GM23338 (cell line): ENCODE results near the gene ZNF217. TPM values are rescaled to one million over a fixed set of nuclear protein-coding genes. Genes with fewer than 3 reads are reported as not detected.

Experiments used
- ATAC-seq: fragments of 200-7000 bp; cut with Tn5 transposase; 3 replicates; pipeline ENCODE4 v1.9.1; 2020
- DNase-seq: peaks from one replicate; pipeline ENCODE4 v3.0.0-alpha.2; 2015; ENCODE audit warnings: low spot score
- H2AFZ ChIP-seq: fragments of 200-600 bp; sonication (generic); 2 replicates; pipeline ENCODE4 v1.8.0; 2016; ENCODE audit warnings: antibody characterized with exemption, mild to moderate bottlenecking, moderate library complexity
- H3F3A ChIP-seq: fragments of 200-600 bp; sonication (generic); replicated peaks from 2 replicates; pipeline ENCODE4 v1.8.0; 2017; ENCODE audit warnings: antibody characterized with exemption, mixed run types, low read depth
- H3K27ac ChIP-seq: fragments of 200-600 bp; sonication (generic); 2 replicates; pipeline ENCODE4 v1.6.1; 2016; ENCODE audit warnings: low read depth
- H3K27me3 ChIP-seq: fragments of 200-600 bp; sonication (generic); 2 replicates; pipeline ENCODE4 v1.8.0; 2016; ENCODE audit warnings: mild to moderate bottlenecking, mixed run types, moderate library complexity; ENCODE audit not compliant: insufficient read depth
- H3K36me3 ChIP-seq: fragments of 200-600 bp; sonication (generic); 2 replicates; pipeline ENCODE4 v1.8.0; 2016; ENCODE audit warnings: mild to moderate bottlenecking; ENCODE audit not compliant: insufficient read depth
- H3K4me1 ChIP-seq: fragments of 200-600 bp; sonication (generic); 2 replicates; pipeline ENCODE4 v1.8.0; 2016; ENCODE audit warnings: mild to moderate bottlenecking, moderate library complexity; ENCODE audit not compliant: insufficient read depth
- H3K4me2 ChIP-seq: fragments of 200-600 bp; sonication (generic); 2 replicates; pipeline ENCODE4 v1.7.1; 2017; ENCODE audit warnings: mixed run types
- H3K4me3 ChIP-seq: fragments of 200-600 bp; sonication (generic); 2 replicates; pipeline ENCODE4 v1.6.1; 2016; ENCODE audit warnings: mixed run types
- H3K79me2 ChIP-seq: fragments of 200-600 bp; sonication (generic); replicated peaks from 2 replicates; pipeline ENCODE4 v1.8.0; 2017; ENCODE audit warnings: mild to moderate bottlenecking; ENCODE audit not compliant: insufficient read depth
- H3K9me2 ChIP-seq: fragments of 200-600 bp; sonication (generic); 2 replicates; pipeline ENCODE4 v1.8.0; 2017; ENCODE audit not compliant: insufficient read depth
- H4K20me1 ChIP-seq: fragments of 200-600 bp; sonication (generic); replicated peaks from 2 replicates; pipeline ENCODE4 v1.8.0; 2017; ENCODE audit warnings: mild to moderate bottlenecking; ENCODE audit not compliant: insufficient read depth
- H3K27ac Mint-ChIP-seq: 2 replicates; pipeline ENCODE4 v1.8.0; 2020; ENCODE audit warnings: inconsistent platforms, mild to moderate bottlenecking, moderate library complexity, mixed read lengths
- H3K27me3 Mint-ChIP-seq: 3 replicates; pipeline ENCODE4 v1.8.0; 2022; ENCODE audit warnings: low read depth, mild to moderate bottlenecking, moderate library complexity, mixed read lengths, inconsistent platforms; ENCODE audit not compliant: insufficient read depth, poor library complexity
- H3K36me3 Mint-ChIP-seq: 3 replicates; pipeline ENCODE4 v1.8.0; 2021; ENCODE audit warnings: low read depth, mild to moderate bottlenecking, inconsistent platforms, moderate library complexity, mixed read lengths
- H3K4me1 Mint-ChIP-seq: 3 replicates; pipeline ENCODE4 v1.8.0; 2020; ENCODE audit warnings: mild to moderate bottlenecking, inconsistent platforms, mixed read lengths
- H3K4me3 Mint-ChIP-seq: 3 replicates; pipeline ENCODE4 v1.8.0; 2021; ENCODE audit warnings: moderate library complexity, mild to moderate bottlenecking, inconsistent platforms, mixed read lengths
- H3K9me3 Mint-ChIP-seq: 3 replicates; pipeline ENCODE4 v1.8.0; 2020; ENCODE audit warnings: moderate library complexity, mild to moderate bottlenecking, inconsistent platforms, mixed read lengths
- CREB1 ChIP-seq: fragments of 250-450 bp; sonication (Bioruptor Pico); IDR thresholded peaks from 2 replicates; pipeline ENCODE4 v1.5.0; 2020; ENCODE audit warnings: low read depth, mild to moderate bottlenecking, moderate library complexity
- EZH2phosphoT487 ChIP-seq: fragments of 200-600 bp; sonication (generic); IDR thresholded peaks from one replicate; pipeline ENCODE4 v1.8.1; 2018; ENCODE audit warnings: antibody characterized with exemption; ENCODE audit not compliant: unreplicated experiment
- NANOG ChIP-seq: IDR thresholded peaks from 2 replicates; pipeline ENCODE4 v1.6.1; 2016; ENCODE audit warnings: antibody characterized with exemption, borderline replicate concordance
- POLR2AphosphoS5 ChIP-seq: IDR thresholded peaks from 2 replicates; pipeline ENCODE4 v1.6.1; 2016; ENCODE audit warnings: antibody characterized with exemption, low read depth
- ZNF114 ChIP-seq: fragments of 250-450 bp; sonication (Bioruptor Pico); IDR thresholded peaks from 2 replicates; pipeline ENCODE4 v1.5.0; 2020; ENCODE audit warnings: mild to moderate bottlenecking, moderate library complexity
- ZNF331 ChIP-seq: fragments of 250-450 bp; sonication (Bioruptor Pico); IDR thresholded peaks from 2 replicates; pipeline ENCODE4 v1.5.0; 2020; ENCODE audit warnings: low read depth, mild to moderate bottlenecking, moderate library complexity
- polyA plus RNA-seq: library from polyadenylated mRNA; unstranded; fragments of >200 nt; fragmentation: Nextera tagmentation; extraction: Ambion mirVana; gene quantifications from 2 replicates; pipeline ENCODE4 v1.2.1, GENCODE V29; 2016
- total RNA-seq: library from RNA; depleted of rRNA; stranded (reverse); fragments of >200 nt; shearing (Covaris generic); gene quantifications from 2 replicates; pipeline ENCODE4 v1.2.3, GENCODE V29; 2014
- TF ChIP-seq, protein P1 (sequence below), 2 experiments: fragments of 200-600 bp in 1 of 2; sonication (generic) in 1 of 2; conservative IDR thresholded peaks; 2 replicates each; pipeline versions ENCODE4 v1.5.1 to v1.6.1; 2016 to 2017; ENCODE audit warnings: antibody characterized with exemption in 2 of 2, low read depth in 2 of 2, mild to moderate bottlenecking in 2 of 2, moderate library complexity in 1 of 2
- TF ChIP-seq, protein P2 (sequence below): IDR thresholded peaks from one replicate; pipeline ENCODE4 v1.6.1; 2018; ENCODE audit warnings: antibody characterized with exemption; ENCODE audit not compliant: unreplicated experiment
- TF ChIP-seq, protein P3 (sequence below): fragments of 250-450 bp; sonication (Bioruptor Pico); IDR thresholded peaks from 2 replicates; pipeline ENCODE4 v1.5.0; 2020; ENCODE audit warnings: mild to moderate bottlenecking, moderate library complexity

Gene ZNF217
- total and polyA plus RNA-seq, 2 experiments from 2014 or later, result 32.8 to 78.0 TPM

- Histone ChIP-seq H3K4me3 (no peak overlapping the region), H3K27me3 (no peaks in the 10 kb centered on the region), H4K20me1 (no peaks in the 10 kb centered on the region), H2AFZ (no peak overlapping the region), H3K4me2 (no peak overlapping the region), H3K4me1 (no peaks in the 10 kb centered on the region), H3F3A (0 out of 2 replicates have a peak, but pooled peaks cover 6% of the 10 kb centered on the region), H3K9me2 (no peaks in the 10 kb centered on the region), H3K27ac (no peak overlapping the region), H3K79me2 (no peaks in the 10 kb centered on the region), H3K36me3 (no peaks in the 10 kb centered on the region)
- Mint-ChIP-seq H3K36me3 (peaks cover 6% of the 10 kb centered on the region; the same call in 1 of the 3 replicates), H3K9me3 (no peaks in the 10 kb centered on the region; the same call in 2 of the 3 replicates), H3K27me3 (peaks cover 10% of the 10 kb centered on the region), H3K27ac (peak overlapping the region; percentile 63; the same call in 1 of the 2 replicates), H3K4me3 (no peak overlapping the region), H3K4me1 (no peaks in the 10 kb centered on the region)
- no peak for ATAC-seq
- TF ChIP-seq CREB1 (CRISPR knock-in tag) (no peak), POLR2AphosphoS5 (no peak), ZNF114 (CRISPR knock-in tag) (no peak), NANOG (no peak), ZNF331 (CRISPR knock-in tag) (no peak), EZH2phosphoT487 (no peak)
- TF ChIP-seq, protein P1, sequence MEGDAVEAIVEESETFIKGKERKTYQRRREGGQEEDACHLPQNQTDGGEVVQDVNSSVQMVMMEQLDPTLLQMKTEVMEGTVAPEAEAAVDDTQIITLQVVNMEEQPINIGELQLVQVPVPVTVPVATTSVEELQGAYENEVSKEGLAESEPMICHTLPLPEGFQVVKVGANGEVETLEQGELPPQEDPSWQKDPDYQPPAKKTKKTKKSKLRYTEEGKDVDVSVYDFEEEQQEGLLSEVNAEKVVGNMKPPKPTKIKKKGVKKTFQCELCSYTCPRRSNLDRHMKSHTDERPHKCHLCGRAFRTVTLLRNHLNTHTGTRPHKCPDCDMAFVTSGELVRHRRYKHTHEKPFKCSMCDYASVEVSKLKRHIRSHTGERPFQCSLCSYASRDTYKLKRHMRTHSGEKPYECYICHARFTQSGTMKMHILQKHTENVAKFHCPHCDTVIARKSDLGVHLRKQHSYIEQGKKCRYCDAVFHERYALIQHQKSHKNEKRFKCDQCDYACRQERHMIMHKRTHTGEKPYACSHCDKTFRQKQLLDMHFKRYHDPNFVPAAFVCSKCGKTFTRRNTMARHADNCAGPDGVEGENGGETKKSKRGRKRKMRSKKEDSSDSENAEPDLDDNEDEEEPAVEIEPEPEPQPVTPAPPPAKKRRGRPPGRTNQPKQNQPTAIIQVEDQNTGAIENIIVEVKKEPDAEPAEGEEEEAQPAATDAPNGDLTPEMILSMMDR (conservative IDR thresholded peaks at IDR 0.05; ENCODE audit: low read depth in 2 of 2), result no peak
- TF ChIP-seq, protein P2, sequence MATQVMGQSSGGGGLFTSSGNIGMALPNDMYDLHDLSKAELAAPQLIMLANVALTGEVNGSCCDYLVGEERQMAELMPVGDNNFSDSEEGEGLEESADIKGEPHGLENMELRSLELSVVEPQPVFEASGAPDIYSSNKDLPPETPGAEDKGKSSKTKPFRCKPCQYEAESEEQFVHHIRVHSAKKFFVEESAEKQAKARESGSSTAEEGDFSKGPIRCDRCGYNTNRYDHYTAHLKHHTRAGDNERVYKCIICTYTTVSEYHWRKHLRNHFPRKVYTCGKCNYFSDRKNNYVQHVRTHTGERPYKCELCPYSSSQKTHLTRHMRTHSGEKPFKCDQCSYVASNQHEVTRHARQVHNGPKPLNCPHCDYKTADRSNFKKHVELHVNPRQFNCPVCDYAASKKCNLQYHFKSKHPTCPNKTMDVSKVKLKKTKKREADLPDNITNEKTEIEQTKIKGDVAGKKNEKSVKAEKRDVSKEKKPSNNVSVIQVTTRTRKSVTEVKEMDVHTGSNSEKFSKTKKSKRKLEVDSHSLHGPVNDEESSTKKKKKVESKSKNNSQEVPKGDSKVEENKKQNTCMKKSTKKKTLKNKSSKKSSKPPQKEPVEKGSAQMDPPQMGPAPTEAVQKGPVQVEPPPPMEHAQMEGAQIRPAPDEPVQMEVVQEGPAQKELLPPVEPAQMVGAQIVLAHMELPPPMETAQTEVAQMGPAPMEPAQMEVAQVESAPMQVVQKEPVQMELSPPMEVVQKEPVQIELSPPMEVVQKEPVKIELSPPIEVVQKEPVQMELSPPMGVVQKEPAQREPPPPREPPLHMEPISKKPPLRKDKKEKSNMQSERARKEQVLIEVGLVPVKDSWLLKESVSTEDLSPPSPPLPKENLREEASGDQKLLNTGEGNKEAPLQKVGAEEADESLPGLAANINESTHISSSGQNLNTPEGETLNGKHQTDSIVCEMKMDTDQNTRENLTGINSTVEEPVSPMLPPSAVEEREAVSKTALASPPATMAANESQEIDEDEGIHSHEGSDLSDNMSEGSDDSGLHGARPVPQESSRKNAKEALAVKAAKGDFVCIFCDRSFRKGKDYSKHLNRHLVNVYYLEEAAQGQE, result no peak
- TF ChIP-seq, protein P3, sequence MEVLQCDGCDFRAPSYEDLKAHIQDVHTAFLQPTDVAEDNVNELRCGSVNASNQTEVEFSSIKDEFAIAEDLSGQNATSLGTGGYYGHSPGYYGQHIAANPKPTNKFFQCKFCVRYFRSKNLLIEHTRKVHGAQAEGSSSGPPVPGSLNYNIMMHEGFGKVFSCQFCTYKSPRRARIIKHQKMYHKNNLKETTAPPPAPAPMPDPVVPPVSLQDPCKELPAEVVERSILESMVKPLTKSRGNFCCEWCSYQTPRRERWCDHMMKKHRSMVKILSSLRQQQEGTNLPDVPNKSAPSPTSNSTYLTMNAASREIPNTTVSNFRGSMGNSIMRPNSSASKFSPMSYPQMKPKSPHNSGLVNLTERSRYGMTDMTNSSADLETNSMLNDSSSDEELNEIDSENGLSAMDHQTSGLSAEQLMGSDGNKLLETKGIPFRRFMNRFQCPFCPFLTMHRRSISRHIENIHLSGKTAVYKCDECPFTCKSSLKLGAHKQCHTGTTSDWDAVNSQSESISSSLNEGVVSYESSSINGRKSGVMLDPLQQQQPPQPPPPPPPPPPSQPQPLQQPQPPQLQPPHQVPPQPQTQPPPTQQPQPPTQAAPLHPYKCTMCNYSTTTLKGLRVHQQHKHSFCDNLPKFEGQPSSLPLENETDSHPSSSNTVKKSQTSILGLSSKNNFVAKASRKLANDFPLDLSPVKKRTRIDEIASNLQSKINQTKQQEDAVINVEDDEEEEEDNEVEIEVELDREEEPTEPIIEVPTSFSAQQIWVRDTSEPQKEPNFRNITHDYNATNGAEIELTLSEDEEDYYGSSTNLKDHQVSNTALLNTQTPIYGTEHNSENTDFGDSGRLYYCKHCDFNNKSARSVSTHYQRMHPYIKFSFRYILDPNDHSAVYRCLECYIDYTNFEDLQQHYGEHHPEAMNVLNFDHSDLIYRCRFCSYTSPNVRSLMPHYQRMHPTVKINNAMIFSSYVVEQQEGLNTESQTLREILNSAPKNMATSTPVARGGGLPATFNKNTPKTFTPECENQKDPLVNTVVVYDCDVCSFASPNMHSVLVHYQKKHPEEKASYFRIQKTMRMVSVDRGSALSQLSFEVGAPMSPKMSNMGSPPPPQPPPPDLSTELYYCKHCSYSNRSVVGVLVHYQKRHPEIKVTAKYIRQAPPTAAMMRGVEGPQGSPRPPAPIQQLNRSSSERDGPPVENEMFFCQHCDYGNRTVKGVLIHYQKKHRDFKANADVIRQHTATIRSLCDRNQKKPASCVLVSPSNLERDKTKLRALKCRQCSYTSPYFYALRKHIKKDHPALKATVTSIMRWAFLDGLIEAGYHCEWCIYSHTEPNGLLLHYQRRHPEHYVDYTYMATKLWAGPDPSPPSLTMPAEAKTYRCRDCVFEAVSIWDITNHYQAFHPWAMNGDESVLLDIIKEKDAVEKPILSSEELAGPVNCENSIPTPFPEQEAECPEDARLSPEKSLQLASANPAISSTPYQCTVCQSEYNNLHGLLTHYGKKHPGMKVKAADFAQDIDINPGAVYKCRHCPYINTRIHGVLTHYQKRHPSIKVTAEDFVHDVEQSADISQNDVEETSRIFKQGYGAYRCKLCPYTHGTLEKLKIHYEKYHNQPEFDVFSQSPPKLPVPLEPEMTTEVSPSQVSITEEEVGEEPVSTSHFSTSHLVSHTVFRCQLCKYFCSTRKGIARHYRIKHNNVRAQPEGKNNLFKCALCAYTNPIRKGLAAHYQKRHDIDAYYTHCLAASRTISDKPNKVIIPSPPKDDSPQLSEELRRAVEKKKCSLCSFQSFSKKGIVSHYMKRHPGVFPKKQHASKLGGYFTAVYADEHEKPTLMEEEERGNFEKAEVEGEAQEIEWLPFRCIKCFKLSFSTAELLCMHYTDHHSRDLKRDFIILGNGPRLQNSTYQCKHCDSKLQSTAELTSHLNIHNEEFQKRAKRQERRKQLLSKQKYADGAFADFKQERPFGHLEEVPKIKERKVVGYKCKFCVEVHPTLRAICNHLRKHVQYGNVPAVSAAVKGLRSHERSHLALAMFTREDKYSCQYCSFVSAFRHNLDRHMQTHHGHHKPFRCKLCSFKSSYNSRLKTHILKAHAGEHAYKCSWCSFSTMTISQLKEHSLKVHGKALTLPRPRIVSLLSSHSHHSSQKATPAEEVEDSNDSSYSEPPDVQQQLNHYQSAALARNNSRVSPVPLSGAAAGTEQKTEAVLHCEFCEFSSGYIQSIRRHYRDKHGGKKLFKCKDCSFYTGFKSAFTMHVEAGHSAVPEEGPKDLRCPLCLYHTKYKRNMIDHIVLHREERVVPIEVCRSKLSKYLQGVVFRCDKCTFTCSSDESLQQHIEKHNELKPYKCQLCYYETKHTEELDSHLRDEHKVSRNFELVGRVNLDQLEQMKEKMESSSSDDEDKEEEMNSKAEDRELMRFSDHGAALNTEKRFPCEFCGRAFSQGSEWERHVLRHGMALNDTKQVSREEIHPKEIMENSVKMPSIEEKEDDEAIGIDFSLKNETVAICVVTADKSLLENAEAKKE (CRISPR knock-in tag), result no peak
- DNase-seq, result no peak
Observed at GRCh38 chr20:53556267-53556897, 37.3 kb downstream of the ZNF217 start.
